Measurements from ENCODE around the gene FGF13.

The FGF13 gene

GRCh38 chrX:138748480-138748879 lies 37.0 kb upstream of the FGF13 start:
- Histone ChIP-seq H3K4me1 (ENCODE audit: control insufficient read depth in 1 of 2, insufficient read depth in 2 of 2, low read length in 2 of 2) (no peaks in the 10 kb centered on the region), H3K9me3 (ENCODE audit: insufficient read depth, low read depth, low read length) (no peaks in the 10 kb centered on the region), H3K14ac (ENCODE audit: low read length) (no peak overlapping the region), H3K4me2 (ENCODE audit: low read length) (no peak overlapping the region), H4K8ac (ENCODE audit: low read depth, low read length) (no peak overlapping the region), H3K27me3 (ENCODE audit: insufficient read depth, low read length) (no peaks in the 10 kb centered on the region), H3K36me3 (ENCODE audit: control insufficient read depth in 1 of 2, insufficient read depth in 2 of 2, low read length in 2 of 2) (no peaks in the 10 kb centered on the region), H3K79me2 (ENCODE audit: control insufficient read depth, insufficient read depth, low read length, poor library complexity) (no peaks in the 10 kb centered on the region), H3K18ac (ENCODE audit: low read length) (no peak overlapping the region), H3K27ac (ENCODE audit: low read depth, low read length) (no peak overlapping the region), H2BK5ac (ENCODE audit: low read depth, low read length, poor library complexity) (no peak overlapping the region), H2AFZ (ENCODE audit: insufficient read depth, low read length, poor library complexity) (no peak overlapping the region), H2BK12ac (ENCODE audit: low read length) (no peak overlapping the region), H4K91ac (ENCODE audit: low read depth, low read length) (no peak overlapping the region), H3K4me3 (ENCODE audit: low read depth, low read length) (no peak overlapping the region), H3K79me1 (ENCODE audit: low read length) (no peaks in the 10 kb centered on the region), H3K23ac (ENCODE audit: low read length) (no peak overlapping the region), H2AK5ac (ENCODE audit: low read length) (no peak overlapping the region), H3K4ac (ENCODE audit: low read depth, low read length) (no peak overlapping the region), H3K9ac (ENCODE audit: low read length) (no peak overlapping the region), H2BK120ac (ENCODE audit: insufficient read depth, low read length, poor library complexity) (no peak overlapping the region), H4K12ac (ENCODE audit: low read depth, low read length) (no peak overlapping the region)
- no CpG with 5 or more reads among the region's 3 CpGs for WGBS (ENCODE audit: extremely low coverage, insufficient coverage, insufficient read length)
- DNase-seq = peak in 1 of 2 donors; percentile 58

DNA sequence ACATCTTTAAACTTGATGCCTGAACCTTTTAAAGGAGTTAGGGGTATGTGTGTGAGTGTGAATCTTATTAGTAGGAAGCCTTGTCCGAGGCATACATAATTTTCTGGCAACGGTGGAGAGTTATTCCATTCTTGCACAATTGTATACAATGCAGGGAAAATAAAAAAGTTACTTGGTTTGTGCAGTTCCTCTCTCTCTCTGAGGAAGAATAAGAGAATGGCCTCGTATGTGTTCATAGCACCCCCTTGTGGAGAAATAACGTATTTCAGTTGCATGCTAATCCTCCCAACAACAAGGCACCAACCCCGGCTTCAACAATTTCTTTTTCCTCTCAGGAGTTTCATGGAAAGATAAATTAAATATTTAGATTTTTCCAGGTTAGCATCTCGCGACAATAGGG lies 33.7 kb upstream of the FGF13 start:
- Histone ChIP-seq H3K14ac (ENCODE audit: low read length) (no peak overlapping the region), H3K23ac (ENCODE audit: low read length) (no peak overlapping the region), H3K36me3 (ENCODE audit: control insufficient read depth in 1 of 2, insufficient read depth in 2 of 2, low read length in 2 of 2) (no peaks in the 10 kb centered on the region)

DNA sequence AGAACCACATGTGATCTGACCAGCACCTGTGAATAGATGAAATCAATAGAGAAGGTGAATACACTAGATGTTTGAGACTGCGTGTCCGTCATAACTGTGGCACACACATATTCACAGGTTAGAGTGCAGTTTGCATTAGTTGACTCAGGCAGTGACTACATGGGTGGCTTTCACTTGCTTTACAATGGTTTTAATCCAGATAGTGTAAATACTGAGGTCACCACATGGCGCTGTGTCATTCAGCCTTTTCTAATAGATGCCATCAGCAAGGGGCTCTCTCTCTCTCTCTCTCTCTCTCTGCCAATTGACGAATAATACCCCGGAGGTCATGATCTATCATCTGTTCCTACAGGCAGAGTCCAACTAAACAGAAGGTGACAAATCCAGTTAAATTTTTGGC lies 30.7 kb upstream of the FGF13 start:
- H3K79me2 ChIP-seq (ENCODE audit: control insufficient read depth, insufficient read depth, low read length, poor library complexity) = no peaks in the 10 kb centered on the region
- no peak overlapping the region for H4K91ac ChIP-seq (ENCODE audit: low read depth, low read length)
- H2BK120ac ChIP-seq (ENCODE audit: insufficient read depth, low read length, poor library complexity) = no peak overlapping the region
- no peaks in the 10 kb centered on the region for H3K9me3 ChIP-seq (ENCODE audit: insufficient read depth, low read depth, low read length)
- H3K4me1 ChIP-seq (ENCODE audit: control insufficient read depth in 1 of 2, insufficient read depth in 2 of 2, low read length in 2 of 2) = no peaks in the 10 kb centered on the region
- no peaks in the 10 kb centered on the region for H3K36me3 ChIP-seq (ENCODE audit: control insufficient read depth in 1 of 2, insufficient read depth in 2 of 2, low read length in 2 of 2)
- H3K9ac ChIP-seq (ENCODE audit: low read length) = no peak overlapping the region
- no peak overlapping the region for H3K4me2 ChIP-seq (ENCODE audit: low read length)
- H4K12ac ChIP-seq (ENCODE audit: low read depth, low read length) = no peak overlapping the region
- no peak overlapping the region for H3K4me3 ChIP-seq (ENCODE audit: low read depth, low read length)
- H3K27me3 ChIP-seq (ENCODE audit: insufficient read depth, low read length) = no peaks in the 10 kb centered on the region
- no peak overlapping the region for H2BK12ac ChIP-seq (ENCODE audit: low read length)
- no peak overlapping the region for H3K18ac ChIP-seq (ENCODE audit: low read length)
- WGBS (ENCODE audit: extremely low coverage, insufficient coverage, insufficient read length) = no CpG with 5 or more reads among the region's 5 CpGs
- H2AK5ac ChIP-seq (ENCODE audit: low read length) = no peak overlapping the region
- no peak overlapping the region for H4K8ac ChIP-seq (ENCODE audit: low read depth, low read length)
- no peak overlapping the region for H2AFZ ChIP-seq (ENCODE audit: insufficient read depth, low read length, poor library complexity)
- no peak overlapping the region for H2BK5ac ChIP-seq (ENCODE audit: low read depth, low read length, poor library complexity)
- DNase-seq = no peak
- H3K79me1 ChIP-seq (ENCODE audit: low read length) = no peaks in the 10 kb centered on the region
- H3K14ac ChIP-seq (ENCODE audit: low read length) = no peak overlapping the region
- H3K27ac ChIP-seq (ENCODE audit: low read depth, low read length) = no peak overlapping the region
- no peak overlapping the region for H3K4ac ChIP-seq (ENCODE audit: low read depth, low read length)
- H3K23ac ChIP-seq (ENCODE audit: low read length) = no peak overlapping the region

More for the DNA sequence above, 33.7 kb upstream of the FGF13 start:
- Histone ChIP-seq H2AK5ac (ENCODE audit: low read length) (no peak overlapping the region), H3K4me3 (ENCODE audit: low read depth, low read length) (no peak overlapping the region), H3K27ac (ENCODE audit: low read depth, low read length) (no peak overlapping the region), H3K4ac (ENCODE audit: low read depth, low read length) (no peak overlapping the region), H3K4me2 (ENCODE audit: low read length) (no peak overlapping the region), H2AFZ (ENCODE audit: insufficient read depth, low read length, poor library complexity) (no peak overlapping the region), H3K27me3 (ENCODE audit: insufficient read depth, low read length) (no peaks in the 10 kb centered on the region), H4K12ac (ENCODE audit: low read depth, low read length) (no peak overlapping the region), H4K8ac (ENCODE audit: low read depth, low read length) (no peak overlapping the region), H3K9me3 (ENCODE audit: insufficient read depth, low read depth, low read length) (no peaks in the 10 kb centered on the region), H3K18ac (ENCODE audit: low read length) (no peak overlapping the region), H3K79me1 (ENCODE audit: low read length) (no peaks in the 10 kb centered on the region), H3K79me2 (ENCODE audit: control insufficient read depth, insufficient read depth, low read length, poor library complexity) (no peaks in the 10 kb centered on the region), H3K9ac (ENCODE audit: low read length) (no peak overlapping the region), H4K91ac (ENCODE audit: low read depth, low read length) (no peak overlapping the region), H3K4me1 (ENCODE audit: control insufficient read depth in 1 of 2, insufficient read depth in 2 of 2, low read length in 2 of 2) (no peaks in the 10 kb centered on the region), H2BK120ac (ENCODE audit: insufficient read depth, low read length, poor library complexity) (no peak overlapping the region), H2BK5ac (ENCODE audit: low read depth, low read length, poor library complexity) (no peak overlapping the region), H2BK12ac (ENCODE audit: low read length) (no peak overlapping the region)
- no CpG with 5 or more reads among the region's 7 CpGs for WGBS (ENCODE audit: extremely low coverage, insufficient coverage, insufficient read length)
- peak in 1 of 2 donors; percentile 75 for DNase-seq

GRCh38 chrX:138740341-138740740 lies 28.8 kb upstream of the FGF13 start:
- H3K79me2 ChIP-seq (ENCODE audit: control insufficient read depth, insufficient read depth, low read length, poor library complexity) = no peaks in the 10 kb centered on the region
- H2BK120ac ChIP-seq (ENCODE audit: insufficient read depth, low read length, poor library complexity) = no peak overlapping the region
- no peak for DNase-seq
- no peaks in the 10 kb centered on the region for H3K9me3 ChIP-seq (ENCODE audit: insufficient read depth, low read depth, low read length)
- no peak overlapping the region for H3K18ac ChIP-seq (ENCODE audit: low read length)
- no peak overlapping the region for H3K23ac ChIP-seq (ENCODE audit: low read length)
- no peaks in the 10 kb centered on the region for H3K27me3 ChIP-seq (ENCODE audit: insufficient read depth, low read length)
- no peak overlapping the region for H4K91ac ChIP-seq (ENCODE audit: low read depth, low read length)
- no peak overlapping the region for H4K12ac ChIP-seq (ENCODE audit: low read depth, low read length)
- H3K4me3 ChIP-seq (ENCODE audit: low read depth, low read length) = no peak overlapping the region
- H2AK5ac ChIP-seq (ENCODE audit: low read length) = no peak overlapping the region
- no peaks in the 10 kb centered on the region for H3K79me1 ChIP-seq (ENCODE audit: low read length)
- H3K4me1 ChIP-seq (ENCODE audit: control insufficient read depth in 1 of 2, insufficient read depth in 2 of 2, low read length in 2 of 2) = no peaks in the 10 kb centered on the region
- H4K8ac ChIP-seq (ENCODE audit: low read depth, low read length) = no peak overlapping the region
- no CpG with 5 or more reads among the region's 2 CpGs for WGBS (ENCODE audit: extremely low coverage, insufficient coverage, insufficient read length)
- H2BK5ac ChIP-seq (ENCODE audit: low read depth, low read length, poor library complexity) = no peak overlapping the region
- no peaks in the 10 kb centered on the region for H3K36me3 ChIP-seq (ENCODE audit: control insufficient read depth in 1 of 2, insufficient read depth in 2 of 2, low read length in 2 of 2)
- no peak overlapping the region for H3K14ac ChIP-seq (ENCODE audit: low read length)
- H3K27ac ChIP-seq (ENCODE audit: low read depth, low read length) = no peak overlapping the region
- no peak overlapping the region for H2BK12ac ChIP-seq (ENCODE audit: low read length)
- H3K4ac ChIP-seq (ENCODE audit: low read depth, low read length) = no peak overlapping the region
- H2AFZ ChIP-seq (ENCODE audit: insufficient read depth, low read length, poor library complexity) = no peak overlapping the region
- H3K9ac ChIP-seq (ENCODE audit: low read length) = no peak overlapping the region
- no peak overlapping the region for H3K4me2 ChIP-seq (ENCODE audit: low read length)
